Rectal smooth muscle tissue (tissue), 1 donor: ENCODE measurements around the gene TENT5A.

ENCODE experiments used
- H3K27ac ChIP-seq: one replicate; pipeline ENCODE4 v1.7.0; 2013; ENCODE audit warnings: low read depth, low read length, inconsistent platforms
- H3K27me3 ChIP-seq: one replicate; pipeline ENCODE4 v1.7.0; 2013; ENCODE audit warnings: low read length; ENCODE audit not compliant: control insufficient read depth, insufficient read depth
- H3K36me3 ChIP-seq: one replicate; pipeline ENCODE4 v1.7.0; 2013; ENCODE audit warnings: low read length; ENCODE audit not compliant: control insufficient read depth, insufficient read depth
- H3K4me1 ChIP-seq: one replicate; pipeline ENCODE4 v1.7.0; 2013; ENCODE audit warnings: low read length; ENCODE audit not compliant: control insufficient read depth, insufficient read depth
- H3K4me3 ChIP-seq: one replicate; pipeline ENCODE4 v1.7.0; 2013; ENCODE audit warnings: low read length
- H3K9ac ChIP-seq: one replicate; pipeline ENCODE4 v1.7.0; 2013; ENCODE audit warnings: low read length

TENT5A gene

DNA sequence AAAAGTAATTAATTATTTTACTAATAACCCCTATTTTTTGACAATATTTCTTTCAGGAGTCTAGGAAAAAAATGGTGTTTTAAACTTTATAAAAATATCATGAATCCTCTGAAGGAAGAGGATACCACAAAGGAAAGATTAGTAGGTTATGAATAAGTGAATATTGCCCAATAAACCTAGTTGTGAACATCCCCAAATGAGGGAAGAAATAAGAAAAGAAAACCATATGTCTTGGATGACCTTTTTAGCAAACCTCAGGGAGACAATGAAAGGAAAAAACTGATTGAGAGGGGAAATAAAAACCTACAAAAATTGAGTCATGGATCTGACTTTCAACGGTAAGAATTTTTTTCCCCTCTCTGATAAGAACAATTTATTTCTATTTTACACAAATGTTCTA is 34.4 kb downstream of the TENT5A start:
- Histone ChIP-seq H3K4me3 (no peak overlapping the region), H3K36me3 (no peaks in the 10 kb centered on the region), H3K27ac (no peak overlapping the region), H3K9ac (no peak overlapping the region), H3K27me3 (no peaks in the 10 kb centered on the region), H3K4me1 (no peaks in the 10 kb centered on the region)

DNA sequence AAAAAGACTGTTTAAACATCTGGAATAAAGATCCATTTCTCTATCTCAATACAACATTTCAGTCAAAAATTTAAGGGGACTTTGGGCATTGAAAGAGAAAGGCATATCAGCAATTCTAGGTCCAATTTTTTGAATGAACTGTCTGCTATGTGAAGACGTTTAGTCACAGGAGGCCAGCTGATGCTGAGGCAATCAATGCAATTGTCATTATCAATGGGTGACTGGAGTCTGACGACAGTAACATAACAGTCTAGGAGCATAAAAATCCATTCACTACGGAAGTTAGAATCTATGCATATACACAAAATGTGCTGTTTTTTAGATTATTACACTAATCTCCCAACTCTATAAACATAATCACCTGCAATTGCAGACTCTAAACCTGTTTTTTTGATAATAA is 37.8 kb downstream of the TENT5A start:
- no peak overlapping the region for H3K9ac ChIP-seq
- no peak overlapping the region for H3K27ac ChIP-seq
- H3K27me3 ChIP-seq: no peaks in the 10 kb centered on the region
- H3K4me3 ChIP-seq: no peak overlapping the region
- H3K36me3 ChIP-seq: no peaks in the 10 kb centered on the region
- no peaks in the 10 kb centered on the region for H3K4me1 ChIP-seq

DNA sequence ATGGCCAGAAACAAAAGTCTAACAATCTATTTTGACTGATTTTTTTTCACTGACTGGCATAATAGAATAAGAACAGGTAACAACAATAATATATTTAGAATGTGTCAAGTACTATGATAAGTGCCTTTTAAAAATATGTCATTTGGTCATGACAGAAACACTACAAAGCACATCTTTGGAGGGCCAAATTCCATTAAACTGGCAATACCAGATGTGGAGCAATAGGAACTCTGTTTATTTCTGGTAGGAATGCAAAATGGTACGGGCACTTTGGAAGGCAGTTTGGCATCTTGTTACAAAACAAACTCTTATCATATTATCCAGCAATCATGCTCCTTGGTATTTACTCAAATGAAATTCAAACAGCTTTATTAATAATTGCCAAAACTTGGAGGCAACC is 39.3 kb downstream of the TENT5A start:
- H3K36me3 ChIP-seq: no peaks in the 10 kb centered on the region

DNA sequence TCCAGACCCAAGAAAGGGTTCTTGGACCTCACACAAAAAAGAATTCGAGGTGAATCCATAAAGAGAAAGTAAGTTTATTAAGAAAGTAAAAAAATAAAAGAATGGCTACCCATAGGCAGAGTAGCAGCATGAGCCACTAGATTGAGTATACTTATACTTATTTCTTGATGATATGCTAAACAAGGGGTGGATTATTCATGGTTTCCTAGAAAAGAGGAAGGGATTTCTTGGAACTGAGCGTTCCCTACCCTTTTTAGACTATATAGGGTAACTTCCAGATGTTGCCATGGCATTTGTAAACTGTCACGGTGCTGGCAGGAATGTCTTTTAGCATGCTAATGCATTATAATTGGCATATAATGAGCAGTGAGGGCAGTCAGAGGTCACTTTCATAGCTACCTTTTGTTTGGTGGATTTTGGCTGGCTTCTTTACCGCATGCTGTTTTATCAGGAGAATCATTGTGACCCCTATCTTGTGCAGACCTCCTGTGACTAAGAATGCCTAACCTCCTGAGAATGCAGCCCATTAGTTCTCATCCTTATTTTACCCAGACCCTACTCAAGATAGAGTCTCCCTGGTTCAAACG is 44.3 kb downstream of the TENT5A start:
- H3K9ac ChIP-seq: no peak overlapping the region
- H3K27ac ChIP-seq: no peak overlapping the region
- H3K4me3 ChIP-seq: no peak overlapping the region
- H3K36me3 ChIP-seq: no peaks in the 10 kb centered on the region
- no peaks in the 10 kb centered on the region for H3K4me1 ChIP-seq
- no peaks in the 10 kb centered on the region for H3K27me3 ChIP-seq

More for the DNA sequence above, 39.3 kb downstream of the TENT5A start:
- Histone ChIP-seq H3K9ac (no peak overlapping the region), H3K27me3 (no peaks in the 10 kb centered on the region), H3K4me3 (no peak overlapping the region), H3K27ac (no peak overlapping the region), H3K4me1 (no peaks in the 10 kb centered on the region)

DNA sequence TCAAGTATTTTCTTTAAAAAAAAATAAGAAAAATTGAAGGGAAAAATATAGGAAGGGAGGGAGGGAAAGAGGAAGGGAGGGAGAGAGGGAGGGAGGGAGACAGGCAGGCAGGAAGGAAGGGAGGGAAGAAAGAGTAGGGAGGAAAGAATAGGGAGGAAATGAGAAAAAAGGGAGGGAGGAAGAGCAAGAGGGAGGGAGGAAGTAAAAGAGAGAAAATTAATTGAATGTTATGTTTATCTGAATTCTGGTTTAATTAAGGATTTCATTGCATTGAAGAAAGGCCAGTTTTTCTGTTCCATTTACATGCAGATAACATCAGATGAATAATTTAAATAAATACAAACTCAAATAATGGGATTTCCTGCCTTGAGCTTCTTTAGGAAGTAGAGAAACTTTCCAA is 47.8 kb downstream of the TENT5A start:
- Histone ChIP-seq H3K4me1 (no peaks in the 10 kb centered on the region), H3K27me3 (no peaks in the 10 kb centered on the region), H3K9ac (no peak overlapping the region), H3K4me3 (no peak overlapping the region), H3K27ac (no peak overlapping the region), H3K36me3 (no peaks in the 10 kb centered on the region)

DNA sequence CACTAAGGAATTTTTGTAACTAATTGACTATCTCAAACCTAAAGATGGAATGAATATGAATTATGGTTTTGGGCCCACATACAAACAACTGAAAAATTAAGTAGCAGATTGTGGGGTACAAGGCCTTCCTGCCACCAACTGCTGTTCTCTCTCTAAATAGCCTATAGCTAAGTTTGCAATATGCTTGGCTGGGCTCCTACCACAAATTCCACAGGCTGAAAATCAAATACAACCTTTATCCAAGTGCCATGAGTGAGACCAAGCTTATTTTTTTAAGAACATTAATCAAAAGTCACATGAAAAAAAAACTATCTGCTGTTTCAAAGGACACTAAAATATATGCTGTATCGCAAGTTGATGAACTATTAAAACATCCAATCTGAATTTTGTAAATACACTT is 52.1 kb downstream of the TENT5A start:
- Histone ChIP-seq H3K27ac (no peak overlapping the region), H3K36me3 (no peaks in the 10 kb centered on the region), H3K27me3 (no peaks in the 10 kb centered on the region), H3K4me3 (no peak overlapping the region), H3K4me1 (peaks cover 11% of the 10 kb centered on the region), H3K9ac (no peak overlapping the region)

DNA sequence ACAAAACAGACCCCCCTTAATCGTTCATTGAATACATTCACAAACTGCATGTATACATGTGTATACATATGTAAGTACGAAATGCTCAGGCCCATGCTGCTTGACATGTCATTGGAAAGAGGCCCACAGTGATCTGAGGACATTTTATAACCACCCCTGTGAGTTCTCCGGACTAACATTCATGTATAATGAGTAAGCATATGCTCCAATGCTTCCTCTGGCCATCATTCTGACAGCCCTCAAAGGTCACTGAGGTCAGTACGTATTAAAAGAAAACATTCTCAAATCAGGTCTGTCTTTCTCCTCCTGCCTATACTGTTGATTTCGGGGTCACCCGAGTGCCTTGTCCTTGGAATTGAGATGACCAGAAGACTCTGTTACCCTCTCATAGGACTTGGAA is 54.9 kb downstream of the TENT5A start:
- peaks cover 11% of the 10 kb centered on the region for H3K4me1 ChIP-seq
- no peak overlapping the region for H3K4me3 ChIP-seq
- H3K36me3 ChIP-seq: no peaks in the 10 kb centered on the region
- H3K27me3 ChIP-seq: no peaks in the 10 kb centered on the region
- H3K27ac ChIP-seq: no peak overlapping the region
- no peak overlapping the region for H3K9ac ChIP-seq

DNA sequence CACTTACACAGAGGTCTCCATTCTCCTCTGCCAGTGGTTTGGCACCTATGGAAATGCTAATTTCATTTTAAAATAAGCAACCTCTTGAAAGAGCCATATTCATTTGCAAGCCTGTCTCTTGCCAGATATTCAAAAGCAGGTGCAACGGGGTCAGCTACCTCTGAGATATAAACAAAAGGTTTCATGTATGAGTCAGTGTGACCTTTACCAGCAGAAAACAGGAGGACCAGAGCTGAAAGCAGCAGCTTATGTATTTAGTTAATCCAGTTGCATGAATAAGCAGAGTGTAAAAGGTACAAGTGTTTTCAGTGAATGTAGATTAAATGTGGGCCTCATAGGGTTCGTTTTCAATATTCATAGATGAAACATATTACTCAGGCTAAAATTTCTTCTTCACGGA is 56.0 kb downstream of the TENT5A start:
- Histone ChIP-seq H3K9ac (no peak overlapping the region), H3K27me3 (no peaks in the 10 kb centered on the region), H3K27ac (no peak overlapping the region), H3K4me3 (no peak overlapping the region), H3K36me3 (no peaks in the 10 kb centered on the region), H3K4me1 (peaks cover 11% of the 10 kb centered on the region)
